Astrocyte (in vitro differentiated cells and primary cell): ENCODE data around the gene TMEM42.

Experiments
- EZH2 ChIP-seq: IDR thresholded peaks from 2 replicates; pipeline ENCODE4 v1.6.1; 2012; ENCODE audit warnings: mild to moderate bottlenecking, low read length, inconsistent platforms; ENCODE audit not compliant: insufficient read depth
- TF ChIP-seq, protein P1 (sequence below): IDR thresholded peaks from 2 replicates; pipeline ENCODE4 v1.5.1; 2011; ENCODE audit warnings: low read depth, mild to moderate bottlenecking, inconsistent platforms, low read length, moderate library complexity; ENCODE audit not compliant: insufficient read depth

DNA sequence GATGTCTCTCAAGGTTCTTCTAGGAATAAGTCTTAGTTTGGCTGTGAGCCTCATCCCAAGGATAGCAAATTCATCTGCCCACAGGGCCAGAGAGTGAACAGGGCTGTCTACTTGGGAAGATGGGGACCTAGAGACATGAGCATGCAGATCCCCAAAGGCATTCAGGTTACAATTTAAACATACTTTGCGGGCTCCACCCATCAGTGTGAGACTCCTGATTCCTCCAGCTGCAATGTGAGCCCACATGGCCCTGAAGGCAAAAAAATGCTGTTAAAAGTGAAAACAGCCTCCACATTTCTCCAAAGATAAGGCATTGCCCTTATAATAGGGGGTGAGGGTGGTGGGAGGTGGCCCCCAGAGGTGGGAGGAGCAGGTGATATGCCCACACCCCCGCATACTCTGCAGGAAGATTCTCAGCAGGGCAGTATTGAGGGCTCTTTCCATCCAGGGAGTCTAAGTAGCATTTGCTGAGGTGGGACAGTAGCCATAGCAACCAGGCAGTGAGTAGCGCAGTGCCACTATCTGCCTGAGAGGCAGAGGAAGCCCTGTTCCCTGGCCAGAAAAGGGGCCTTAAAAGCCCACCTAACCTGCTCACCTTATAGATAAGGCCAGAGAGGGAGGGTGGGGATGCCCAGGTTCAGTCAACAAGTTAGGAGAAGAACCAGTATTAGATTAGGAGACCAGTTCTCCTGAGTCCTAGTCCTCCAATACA is 43.9 kb downstream of the TMEM42 start:
- TF ChIP-seq, protein P1, sequence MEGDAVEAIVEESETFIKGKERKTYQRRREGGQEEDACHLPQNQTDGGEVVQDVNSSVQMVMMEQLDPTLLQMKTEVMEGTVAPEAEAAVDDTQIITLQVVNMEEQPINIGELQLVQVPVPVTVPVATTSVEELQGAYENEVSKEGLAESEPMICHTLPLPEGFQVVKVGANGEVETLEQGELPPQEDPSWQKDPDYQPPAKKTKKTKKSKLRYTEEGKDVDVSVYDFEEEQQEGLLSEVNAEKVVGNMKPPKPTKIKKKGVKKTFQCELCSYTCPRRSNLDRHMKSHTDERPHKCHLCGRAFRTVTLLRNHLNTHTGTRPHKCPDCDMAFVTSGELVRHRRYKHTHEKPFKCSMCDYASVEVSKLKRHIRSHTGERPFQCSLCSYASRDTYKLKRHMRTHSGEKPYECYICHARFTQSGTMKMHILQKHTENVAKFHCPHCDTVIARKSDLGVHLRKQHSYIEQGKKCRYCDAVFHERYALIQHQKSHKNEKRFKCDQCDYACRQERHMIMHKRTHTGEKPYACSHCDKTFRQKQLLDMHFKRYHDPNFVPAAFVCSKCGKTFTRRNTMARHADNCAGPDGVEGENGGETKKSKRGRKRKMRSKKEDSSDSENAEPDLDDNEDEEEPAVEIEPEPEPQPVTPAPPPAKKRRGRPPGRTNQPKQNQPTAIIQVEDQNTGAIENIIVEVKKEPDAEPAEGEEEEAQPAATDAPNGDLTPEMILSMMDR: no peak
- no peak for TF ChIP-seq EZH2
